ENCODE measurements around the gene SH3TC1.

The SH3TC1 gene

DNA sequence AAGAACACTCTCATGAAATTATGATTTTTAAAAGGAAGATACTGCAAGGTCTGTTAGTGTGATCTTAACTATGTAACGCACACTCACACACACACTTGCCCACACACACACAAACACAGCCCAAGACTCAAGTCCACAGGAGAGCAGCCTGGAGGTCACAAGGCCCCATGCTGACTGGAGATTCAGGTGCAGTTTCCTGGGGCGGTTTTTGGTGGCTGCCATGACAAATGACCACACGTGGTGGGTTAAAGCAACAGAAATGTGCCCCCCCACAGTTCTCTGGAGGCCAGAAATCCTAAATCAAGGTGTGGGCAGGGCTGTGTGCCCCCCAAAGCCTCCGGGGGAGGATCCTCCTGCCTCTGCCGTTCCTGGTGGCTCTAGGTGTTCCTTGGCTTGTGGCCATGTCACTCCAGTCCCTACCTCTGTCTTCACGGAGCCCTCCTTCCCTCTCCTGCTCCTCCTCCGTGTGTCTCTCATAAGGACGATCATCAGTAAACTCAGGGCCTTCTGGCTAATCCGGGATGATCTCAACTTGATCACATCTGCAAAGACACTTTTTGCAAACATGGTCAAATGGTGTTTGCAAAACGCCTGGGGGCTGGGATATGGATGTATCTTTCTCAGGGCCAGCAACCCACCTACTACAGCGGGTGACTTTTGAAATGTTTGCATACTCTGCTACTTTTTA, 60.8 kb downstream of the SH3TC1 start:
- DNase-seq (ENCODE audit: insufficient read length, low spot score), result no peak
- no peak for FAIRE-seq

- no peak for DNase-seq (ENCODE audit: insufficient read length, low spot score)
- no peak for FAIRE-seq
Observed at GRCh38 chr4:8260656-8261111, 61.6 kb downstream of the SH3TC1 start.

DNA sequence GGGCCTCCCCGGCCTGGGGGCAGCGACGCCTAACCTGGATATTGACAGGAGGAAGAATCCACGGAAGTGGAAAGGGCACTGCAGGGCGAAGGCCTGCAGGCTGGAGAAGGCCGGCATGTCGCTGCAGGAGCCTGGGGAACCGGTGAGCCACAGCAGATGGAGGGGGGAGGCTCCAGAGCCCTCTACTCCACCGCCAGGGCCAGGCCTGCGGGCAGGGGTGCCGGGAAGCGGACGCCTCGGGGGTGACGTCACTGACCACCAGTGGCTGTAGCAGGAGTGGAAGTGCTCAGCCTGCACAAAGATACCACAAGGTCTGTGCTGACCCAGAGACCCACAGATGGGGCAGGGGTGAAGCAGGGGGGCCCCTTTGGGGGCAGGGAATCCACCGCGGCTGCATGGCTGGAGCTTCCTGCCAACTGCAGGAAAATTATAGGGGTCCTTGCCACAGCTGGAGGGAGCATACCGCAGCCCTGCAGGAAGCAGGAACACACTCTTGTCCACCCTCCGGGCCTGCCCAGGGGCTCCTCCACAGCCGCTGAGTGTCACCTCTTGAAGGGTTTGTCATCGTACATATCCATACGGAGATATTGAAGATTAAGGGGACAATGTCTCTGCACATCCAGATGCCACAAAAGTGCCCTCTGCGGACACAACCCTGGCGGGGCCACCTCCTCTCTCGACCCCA, 62.9 kb downstream of the SH3TC1 start:
- no peak for DNase-seq (ENCODE audit: insufficient read length, low spot score)

DNA sequence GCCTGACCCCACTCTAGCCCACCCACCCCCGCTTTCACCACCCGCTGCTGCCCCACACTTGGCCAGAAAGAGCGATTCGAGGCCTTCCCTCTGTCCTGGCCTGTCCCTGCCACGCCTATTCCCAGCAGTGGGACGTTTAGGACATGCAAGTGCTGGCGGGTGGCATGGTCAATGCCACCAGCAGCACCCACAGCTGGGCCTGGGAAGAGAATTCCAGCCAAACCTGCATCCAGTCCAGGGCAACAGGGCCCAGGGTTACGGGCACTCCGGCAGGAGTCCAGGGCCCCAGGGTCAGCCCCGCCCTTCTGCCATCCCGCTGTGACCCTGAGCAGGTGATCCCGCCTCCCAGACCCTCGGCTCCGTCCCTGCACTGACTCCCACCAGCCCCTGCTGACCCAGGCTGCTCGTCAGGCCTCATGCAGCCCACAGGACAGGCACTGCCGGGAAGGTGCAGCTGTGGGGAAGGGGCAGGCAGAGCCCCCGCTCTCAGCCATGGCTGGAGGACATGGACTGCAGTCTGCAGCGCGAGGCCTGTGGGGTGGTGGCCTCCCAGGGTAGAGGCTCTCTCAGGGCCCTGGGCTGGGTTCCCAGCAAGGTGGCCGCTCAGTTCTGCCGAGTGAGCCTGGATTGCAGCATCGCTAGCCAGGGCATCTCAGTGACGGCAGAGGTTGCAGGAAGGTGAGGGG, 63.7 kb downstream of the SH3TC1 start:
- DNase-seq (ENCODE audit: insufficient read length, low spot score), result no peak
- FAIRE-seq, result no peak

More for the DNA sequence above, 62.9 kb downstream of the SH3TC1 start:
- FAIRE-seq, result no peak

- FAIRE-seq, result no peak
- DNase-seq (ENCODE audit: insufficient read length, low spot score), result no peak
Observed at GRCh38 chr4:8263397-8263796, 64.3 kb downstream of the SH3TC1 start.

- FAIRE-seq (no peak), DNase-seq (ENCODE audit: insufficient read length, low spot score) (no peak)
Observed at GRCh38 chr4:8264106-8264505, 65.0 kb downstream of the SH3TC1 start.

GRCh38 chr4:8265171-8265929, 66.3 kb downstream of the SH3TC1 start:
- FAIRE-seq (peak; percentile 23), DNase-seq (ENCODE audit: insufficient read length, low spot score) (no peak)

- FAIRE-seq (no peak), DNase-seq (ENCODE audit: insufficient read length, low spot score) (no peak)
Observed at GRCh38 chr4:8266088-8266487, 67.0 kb downstream of the SH3TC1 start.

GRCh38 chr4:8266508-8266907, 67.4 kb downstream of the SH3TC1 start:
- peak; percentile 48 for FAIRE-seq
- DNase-seq (ENCODE audit: insufficient read length, low spot score), result no peak

DNA sequence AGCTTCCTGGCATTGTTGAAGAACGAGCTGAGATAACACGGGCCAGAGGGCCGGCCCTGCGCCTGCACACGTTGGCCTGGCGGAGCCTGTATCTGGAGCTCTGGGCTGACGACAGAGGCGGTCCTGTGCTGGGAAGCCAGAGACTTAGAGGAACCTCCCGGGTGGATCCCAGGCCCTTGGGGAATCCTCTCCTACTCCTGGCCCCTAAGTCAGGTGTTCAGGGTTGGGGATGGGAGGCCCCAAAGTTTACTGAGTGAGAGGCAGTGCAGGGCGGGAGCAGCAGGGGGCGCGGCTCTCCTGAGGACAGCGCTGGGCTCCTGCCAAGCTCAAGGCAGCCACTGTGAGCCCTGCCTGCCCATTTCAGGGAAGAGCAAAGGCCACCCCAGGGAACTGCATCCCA, 68.0 kb downstream of the SH3TC1 start:
- peak; percentile 29 for DNase-seq (ENCODE audit: insufficient read length, low spot score)
- FAIRE-seq, result no peak

- DNase-seq (ENCODE audit: insufficient read length, low spot score), result no peak
- FAIRE-seq, result no peak
Observed at GRCh38 chr4:8268211-8268610, 69.1 kb downstream of the SH3TC1 start.

GRCh38 chr4:8268901-8269534, 69.9 kb downstream of the SH3TC1 start:
- FAIRE-seq, result no peak

DNA sequence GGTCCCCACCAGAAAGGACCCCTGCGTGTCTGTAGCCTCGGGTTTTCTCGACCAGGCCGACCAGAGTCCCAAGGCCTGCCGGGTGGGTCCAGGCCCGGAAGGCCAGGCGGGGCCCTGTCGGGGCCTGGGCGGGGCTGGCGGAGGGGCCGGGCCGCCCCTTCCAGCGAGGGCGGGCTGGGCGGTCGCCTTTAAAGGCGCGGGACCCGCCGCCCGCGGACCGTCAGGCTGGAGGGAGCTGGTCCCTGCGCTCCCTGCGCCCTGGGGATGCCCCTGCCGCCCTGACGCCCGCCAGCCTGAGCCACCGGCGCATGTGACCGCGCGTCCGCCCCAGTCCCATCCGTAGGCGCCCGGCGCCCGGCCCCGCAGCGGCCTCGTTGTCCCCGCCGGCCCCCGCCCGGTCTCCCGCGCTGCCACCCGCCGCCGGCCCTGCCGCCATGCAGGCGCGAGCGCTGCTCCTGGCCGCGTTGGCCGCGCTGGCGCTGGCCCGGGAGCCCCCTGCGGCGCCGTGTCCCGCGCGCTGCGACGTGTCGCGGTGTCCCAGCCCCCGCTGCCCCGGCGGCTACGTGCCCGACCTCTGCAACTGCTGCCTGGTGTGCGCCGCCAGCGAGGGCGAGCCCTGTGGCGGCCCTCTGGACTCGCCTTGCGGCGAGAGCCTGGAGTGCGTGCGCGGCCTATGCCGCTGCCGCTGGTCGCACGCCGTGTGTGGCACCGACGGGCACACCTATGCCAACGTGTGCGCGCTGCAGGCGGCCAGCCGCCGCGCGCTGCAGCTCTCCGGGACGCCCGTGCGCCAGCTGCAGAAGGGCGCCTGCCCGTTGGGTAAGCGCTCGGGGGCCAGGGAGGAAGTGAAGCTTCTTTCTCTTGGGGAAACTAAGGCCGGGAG, 70.7 kb downstream of the SH3TC1 start, which contains the start of gene HTRA3:
HTRA3 (plus strand) TSS at position 220 of the 883 bp plus-strand sequence; CDS start at position 435, 215 bp downstream.
- DNase-seq (ENCODE audit: insufficient read length, low spot score), result peak; percentile 44
- FAIRE-seq, result no peak

More at GRCh38 chr4:8268901-8269534, 69.9 kb downstream of the SH3TC1 start:
- DNase-seq (ENCODE audit: insufficient read length, low spot score), result no peak

GRCh38 chr4:8270418-8270771, 71.3 kb downstream of the SH3TC1 start:
- no peak for FAIRE-seq
- DNase-seq (ENCODE audit: insufficient read length, low spot score), result no peak

GRCh38 chr4:8270912-8271815, 72.1 kb downstream of the SH3TC1 start:
- FAIRE-seq (no peak), DNase-seq (ENCODE audit: insufficient read length, low spot score) (no peak)

DNA sequence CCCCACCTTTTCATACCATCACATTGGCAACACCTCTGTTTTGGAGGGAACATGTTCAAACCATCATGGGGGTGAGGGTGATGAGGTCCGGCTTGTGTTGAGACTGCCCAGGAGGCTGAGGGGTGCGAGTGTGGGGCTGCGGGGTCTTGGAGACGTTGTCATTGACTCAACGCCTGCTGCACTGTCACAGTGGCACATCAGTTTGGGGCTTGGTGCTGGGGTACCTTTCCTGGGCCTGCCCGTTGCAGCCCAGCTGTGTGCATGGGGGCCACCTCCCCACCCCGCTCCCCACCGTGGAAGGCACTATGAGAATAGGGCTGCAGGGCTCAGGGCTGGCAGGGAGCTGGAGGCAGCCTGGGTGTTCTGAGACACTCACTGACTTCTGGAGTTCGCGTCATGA, 72.7 kb downstream of the SH3TC1 start:
- no peak for DNase-seq (ENCODE audit: insufficient read length, low spot score)
- no peak for FAIRE-seq

DNA sequence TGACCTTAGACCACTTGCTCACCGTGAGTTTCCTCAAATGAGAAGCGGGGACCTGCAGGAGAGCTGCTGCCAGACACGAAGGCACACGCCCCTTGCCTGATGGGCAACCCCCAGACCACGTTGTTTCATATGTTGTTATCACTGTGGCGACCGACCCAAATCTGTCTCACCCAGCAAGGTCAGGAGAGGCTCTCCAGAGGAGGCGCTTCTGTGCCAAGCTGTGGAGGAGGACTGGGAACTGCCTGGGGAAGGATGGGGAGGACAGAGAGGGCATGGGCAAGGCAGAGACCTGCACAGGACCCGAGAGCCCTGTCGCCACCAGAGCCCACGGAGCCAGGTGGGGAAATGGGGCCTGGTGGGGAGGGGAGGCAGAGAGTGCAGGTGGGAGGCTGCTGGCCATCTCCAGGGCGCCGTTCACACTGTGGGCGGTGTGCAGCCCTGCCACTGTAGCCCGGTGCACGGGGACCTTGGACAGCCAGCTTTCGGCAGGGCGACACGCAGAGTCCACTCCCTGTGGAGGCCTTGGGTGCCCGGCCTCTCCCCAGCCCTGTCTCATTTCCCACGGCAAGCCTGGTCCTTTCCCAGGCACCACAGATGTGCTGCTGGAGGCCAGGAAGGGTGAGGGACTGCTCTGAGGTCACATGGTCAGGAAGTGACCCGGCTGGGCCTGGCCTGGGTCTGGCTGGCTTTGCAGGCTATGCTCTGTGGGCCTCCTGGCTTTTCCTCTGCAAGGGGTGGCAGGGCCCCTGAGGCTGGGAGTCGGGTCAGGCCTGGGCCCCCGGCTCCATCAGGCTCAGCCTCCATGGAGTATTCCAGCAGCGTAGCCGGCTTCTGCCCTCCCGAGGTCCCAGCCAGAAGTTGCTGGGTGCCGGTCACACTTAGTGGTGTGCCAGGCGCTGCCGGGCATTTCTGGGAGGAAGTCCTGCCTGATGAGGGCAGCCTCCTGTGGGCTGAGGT, 73.7 kb downstream of the SH3TC1 start:
- DNase-seq (ENCODE audit: insufficient read length, low spot score) (no peak), FAIRE-seq (no peak)
